Measurements from ENCODE around the gene THRB.

- TF ChIP-seq POLR2AphosphoS5 (IDR thresholded peaks at IDR 0.05; ENCODE audit: low read depth, low read length) (no peak), SPI1 (IDR thresholded peaks at IDR 0.05; ENCODE audit: low read depth, low read length) (no peak), POLR2A (IDR thresholded peaks at IDR 0.05; ENCODE audit: low read depth, low read length) (no peak), TAF1 (IDR thresholded peaks at IDR 0.05; ENCODE audit: low read depth, low read length) (no peak)
Measured at GRCh38 chr3:24237971-24238706, 256.5 kb downstream of the THRB start.
